Adrenal gland (tissue), 12 donors: ENCODE results near the gene VWA3B. TPM values are rescaled to one million over a fixed set of nuclear protein-coding genes. Genes with fewer than 3 reads are reported as not detected.

Source experiments
- DNase-seq, 7 donors: peaks; one replicate each; pipeline ENCODE4 v3.0.0-alpha.2; 2019 to 2020
- H3K27ac ChIP-seq, 5 donors: fragments of 200-600 bp; sonication (generic) in 4 of 5; 1 replicate in 3 of 5; 2 replicates in 2 of 5; pipeline versions ENCODE4 v1.5.1 to v1.8.0; 2016 to 2020; ENCODE audit warnings: mild to moderate bottlenecking in 1 of 5
- H3K27me3 ChIP-seq: fragments of 200-600 bp; 2 replicates; pipeline ENCODE4 v1.8.0; 2021
- H3K36me3 ChIP-seq, 2 donors: fragments of 200-600 bp; replicated peaks in 1 of 2; 1 replicate in 1 of 2; 2 replicates in 1 of 2; pipeline versions ENCODE4 v1.5.1 to v1.8.0; 2018 to 2022
- H3K4me1 ChIP-seq, 2 donors: fragments of 200-600 bp; replicated peaks in 1 of 2; 1 replicate in 1 of 2; 2 replicates in 1 of 2; pipeline versions ENCODE4 v1.5.1 to v1.8.0; 2018 to 2021
- H3K4me3 ChIP-seq, 4 donors: fragments of 200-600 bp; sonication (generic) in 3 of 4; one replicate each; pipeline ENCODE4 v1.5.1; 2016 to 2018
- H3K9me3 ChIP-seq, 3 donors: fragments of 200-600 bp; sonication (generic) in 1 of 3; replicated peaks in 1 of 3; 1 replicate in 2 of 3; 2 replicates in 1 of 3; pipeline versions ENCODE4 v1.5.1 to v1.8.0; 2016 to 2021
- CTCF ChIP-seq, 6 experiments: fragments of 450-650 bp in 4 of 6; fragments of 200-600 bp in 2 of 6; sonication (generic) in 1 of 6; IDR thresholded peaks; 1 replicate in 5 of 6; 2 replicates in 1 of 6; pipeline versions ENCODE4 v1.5.1 to v1.8.0; 2016 to 2021; ENCODE audit warnings: antibody characterized with exemption in 6 of 6, mild to moderate bottlenecking in 2 of 6, moderate library complexity in 1 of 6
- POLR2A ChIP-seq, 2 donors: fragments of 450-650 bp; IDR thresholded peaks; one replicate each; pipeline ENCODE4 v1.6.1; 2017; ENCODE audit warnings: antibody characterized with exemption in 2 of 2, mild to moderate bottlenecking in 2 of 2, moderate library complexity in 1 of 2
- WGBS, 4 donors: extraction: QIAGEN DNeasy Blood & Tissue Kit in 2 of 4; methylation state at CpG; one replicate each; pipeline versions ENCODE4 v1.1.5 to v1.1.7; 2013 to 2017; 5-methylcytosine and 5-hydroxymethylcytosine counted together
- intact Hi-C, 2 donors: fragments of 100-400 bp; cut with DNase I; formaldehyde crosslinking; loops; one replicate each; pipeline versions ENCODE4 v1.14.1 to v1.15.0; 2022 to 2023
- polyA plus RNA-seq, 3 donors: library from polyadenylated mRNA; stranded (reverse); fragments of 200-250 nt in 2 of 3; fragments of 350-450 nt in 1 of 3; fragmentation: Illumina TruSeq in 1 of 3; extraction: RNeasy Lipid Tissue Mini Kit (QIAGEN cat#74804) in 1 of 3; gene quantifications; one replicate each; pipeline ENCODE4 v1.2.3, GENCODE V29; 2013 to 2014
- total RNA-seq, 9 donors: library from RNA; depleted of rRNA in 4 of 9; stranded (reverse); fragments of >200 nt in 4 of 9; fragments of 120-200 nt in 1 of 9; fragmentation: NEBNext Ultra II Directional in 1 of 9; extraction: Animal tissue kit (Norgen Biotek cat#: 25700) in 1 of 9; gene quantifications; one replicate each; pipeline versions ENCODE4 v1.1.0 to v1.2.4, GENCODE V29; 2013 to 2023
- donor health status: healthy with polysubstance abuse.
- donor health status: Bipolar disorder and iron deficiency.
- donor health status: DM: yes; HTN: yes; CAD: no.
- donor health status: DM: no; HTN: no; CAD: no.
- donor health status: DM: no; HTN: no; CAD: no.
- donor health status: DM: yes; HTN: yes; CAD: no.

The VWA3B gene
- total and polyA plus RNA-seq, 12 donors = 0.07 to 0.33 (median 0.17) TPM; not detected in 8

DNA sequence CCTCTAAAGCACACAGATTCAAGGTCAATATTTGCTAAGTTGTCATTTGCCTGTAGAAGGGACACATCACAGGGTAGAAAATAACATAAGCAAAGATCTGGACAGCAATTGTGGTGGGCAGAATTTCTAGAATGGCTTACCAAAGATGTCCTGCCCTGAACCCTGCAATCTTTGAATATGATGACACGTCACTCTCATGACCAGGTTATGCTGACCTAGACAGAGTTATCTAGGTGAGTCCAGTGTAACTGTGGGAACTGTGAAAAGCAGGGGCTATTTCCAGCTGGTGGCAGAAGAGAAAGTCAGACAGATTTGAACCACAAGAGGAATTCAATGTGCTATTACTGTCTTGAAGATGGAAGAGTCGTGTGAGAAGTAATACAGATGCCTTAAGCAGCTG, 147.0 kb downstream of the VWA3B start:
- intact Hi-C loops = no loop called here
- H3K4me1 ChIP-seq = no peaks in the 10 kb centered on the region
- WGBS, 4 donors = 54 to 80% (median 64%) methylated on average over 2 of the region's 2 CpGs
- no peak for TF ChIP-seq CTCF (IDR thresholded peaks at IDR 0.05)
- TF ChIP-seq POLR2A (IDR thresholded peaks at IDR 0.05) = no peak
- H3K27me3 ChIP-seq = no peaks in the 10 kb centered on the region
- H3K27ac ChIP-seq = no peak overlapping the region
- no peak for DNase-seq
- H3K9me3 ChIP-seq = no peaks in the 10 kb centered on the region
- no peak overlapping the region for H3K4me3 ChIP-seq
- H3K36me3 ChIP-seq = no peaks in the 10 kb centered on the region

DNA sequence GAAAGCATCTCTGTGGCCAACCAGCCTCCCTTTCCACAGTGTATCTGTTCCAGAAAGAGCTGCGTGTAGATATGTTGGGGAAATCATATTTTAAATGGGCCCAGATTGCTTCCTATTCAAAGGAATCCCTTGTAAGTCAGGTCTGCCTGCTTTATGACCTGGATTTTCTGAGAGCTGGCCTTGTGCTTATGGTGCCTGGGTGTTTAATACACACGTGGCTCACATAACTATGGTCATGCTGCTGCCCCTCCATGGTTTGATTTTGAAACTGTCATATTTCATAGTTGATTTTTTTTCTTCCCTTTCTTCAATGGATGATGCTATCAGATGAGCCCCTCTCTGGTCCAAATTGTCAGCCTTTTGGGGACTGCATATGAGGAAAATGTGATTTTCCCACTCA, 147.8 kb downstream of the VWA3B start:
- WGBS, 4 donors = 45 to 69% (median 57%) methylated on average over 2 of the region's 2 CpGs
- no peak for DNase-seq
- H3K36me3 ChIP-seq = no peaks in the 10 kb centered on the region
- H3K27ac ChIP-seq = no peak overlapping the region
- no peaks in the 10 kb centered on the region for H3K9me3 ChIP-seq
- intact Hi-C loops = no loop called here
- H3K4me1 ChIP-seq = no peaks in the 10 kb centered on the region
- no peak overlapping the region for H3K4me3 ChIP-seq
- no peaks in the 10 kb centered on the region for H3K27me3 ChIP-seq
- TF ChIP-seq POLR2A (IDR thresholded peaks at IDR 0.05) (no peak), CTCF (IDR thresholded peaks at IDR 0.05) (no peak)

- TF ChIP-seq CTCF (IDR thresholded peaks at IDR 0.05) = no peak
- TF ChIP-seq POLR2A (IDR thresholded peaks at IDR 0.05) = no peak
- WGBS, 4 donors = 90 to 96% (median 93%) methylated on average over 11 of the region's 11 CpGs
- no peaks in the 10 kb centered on the region for H3K4me1 ChIP-seq
- no peaks in the 10 kb centered on the region for H3K9me3 ChIP-seq
- no peak for DNase-seq
- H3K27me3 ChIP-seq = no peaks in the 10 kb centered on the region
- H3K4me3 ChIP-seq = no peak overlapping the region
- intact Hi-C loops = no loop called here
- no peak overlapping the region for H3K27ac ChIP-seq
- no peaks in the 10 kb centered on the region for H3K36me3 ChIP-seq
Observed at GRCh38 chr2:98236935-98237334, 150.0 kb downstream of the VWA3B start.

DNA sequence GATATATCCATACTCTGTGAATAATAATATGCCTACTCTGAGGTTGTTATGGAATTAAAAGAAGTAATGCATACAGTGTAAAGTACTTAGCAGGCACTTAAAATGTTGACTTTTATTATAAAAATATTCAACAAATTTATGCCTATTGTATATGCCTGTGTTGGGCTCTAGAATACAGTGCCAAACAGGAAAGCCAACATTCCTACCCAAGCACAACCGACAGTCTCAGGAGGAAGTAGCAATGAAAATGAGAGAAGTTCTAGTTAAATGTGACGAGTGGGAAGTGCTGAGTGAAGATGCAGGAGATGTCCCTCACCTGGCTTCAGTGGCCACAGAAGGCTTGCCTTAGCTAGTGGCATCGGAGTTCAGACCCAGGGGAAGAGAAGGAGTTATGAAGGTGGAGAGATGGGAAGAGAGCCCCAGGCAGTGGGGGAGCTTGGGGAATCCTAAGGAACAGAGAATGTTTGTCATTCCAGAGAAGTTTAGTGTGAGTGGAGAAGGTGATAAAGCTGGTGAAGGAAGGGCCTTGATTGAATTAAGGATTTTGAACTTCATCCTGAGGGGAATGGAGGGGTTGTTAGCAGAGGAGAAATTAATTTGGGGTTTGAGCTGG, 153.9 kb downstream of the VWA3B start:
- no peaks in the 10 kb centered on the region for H3K36me3 ChIP-seq
- intact Hi-C loops = no loop called here
- 58 to 73% (median 69%) methylated on average over 3 of the region's 3 CpGs for WGBS, 4 donors
- H3K9me3 ChIP-seq = no peaks in the 10 kb centered on the region
- H3K27me3 ChIP-seq = no peaks in the 10 kb centered on the region
- no peak overlapping the region for H3K4me3 ChIP-seq
- no peak for TF ChIP-seq CTCF (IDR thresholded peaks at IDR 0.05)
- TF ChIP-seq POLR2A (IDR thresholded peaks at IDR 0.05) = no peak
- no peaks in the 10 kb centered on the region for H3K4me1 ChIP-seq
- no peak overlapping the region for H3K27ac ChIP-seq
- no peak for DNase-seq
